Hepatocyte (in vitro differentiated cells): Measurements from ENCODE around the gene BST2. TPM values are rescaled to one million over a fixed set of nuclear protein-coding genes. Genes with fewer than 3 reads are reported as not detected.

Experiments
- DNase-seq: peaks from one replicate; pipeline ENCODE4 v3.0.0-alpha.2; 2016; ENCODE audit warnings: low spot score
- H2AFZ ChIP-seq: fragments of 200-600 bp; sonication (generic); 2 replicates; pipeline ENCODE4 v1.6.0; 2016; ENCODE audit warnings: antibody characterized with exemption, mild to moderate bottlenecking
- H3K27ac ChIP-seq: fragments of 200-600 bp; sonication (generic); 2 replicates; pipeline ENCODE4 v1.5.1; 2016; ENCODE audit warnings: mild to moderate bottlenecking
- H3K27me3 ChIP-seq: fragments of 200-600 bp; sonication (generic); 2 replicates; pipeline ENCODE4 v1.6.1; 2016
- H3K36me3 ChIP-seq: fragments of 200-600 bp; sonication (generic); replicated peaks from 2 replicates; pipeline ENCODE4 v1.5.1; 2016; ENCODE audit warnings: low read depth; ENCODE audit not compliant: insufficient read depth
- H3K4me1 ChIP-seq: fragments of 200-600 bp; sonication (generic); 2 replicates; pipeline ENCODE4 v1.5.1; 2016; ENCODE audit warnings: mild to moderate bottlenecking, moderate library complexity; ENCODE audit not compliant: insufficient read depth
- H3K4me2 ChIP-seq: fragments of 200-600 bp; sonication (generic); 2 replicates; pipeline ENCODE4 v1.6.0; 2016
- H3K4me3 ChIP-seq: fragments of 200-600 bp; sonication (generic); 2 replicates; pipeline ENCODE4 v1.5.1; 2016; ENCODE audit warnings: mild to moderate bottlenecking
- H3K79me2 ChIP-seq: fragments of 200-600 bp; sonication (generic); 2 replicates; pipeline ENCODE4 v1.6.0; 2017; ENCODE audit warnings: mild to moderate bottlenecking
- H3K9me2 ChIP-seq: fragments of 200-600 bp; sonication (generic); replicated peaks from 2 replicates; pipeline ENCODE4 v1.6.0; 2017; ENCODE audit warnings: mild to moderate bottlenecking; ENCODE audit not compliant: insufficient read depth
- H3K9me3 ChIP-seq: fragments of 200-600 bp; sonication (generic); 2 replicates; pipeline ENCODE4 v1.5.1; 2016; ENCODE audit warnings: low read depth, mild to moderate bottlenecking
- H4K20me1 ChIP-seq: fragments of 200-600 bp; sonication (generic); 2 replicates; pipeline ENCODE4 v1.6.0; 2016; ENCODE audit warnings: mild to moderate bottlenecking; ENCODE audit not compliant: insufficient read depth, poor library complexity, severe bottlenecking
- EZH2 ChIP-seq: fragments of 200-600 bp; sonication (generic); IDR thresholded peaks from 2 replicates; pipeline ENCODE4 v1.6.1; 2016; ENCODE audit warnings: antibody characterized with exemption, mild to moderate bottlenecking, borderline replicate concordance
- EZH2phosphoT487 ChIP-seq: fragments of 200-600 bp; sonication (generic); IDR thresholded peaks from one replicate; pipeline ENCODE4 v1.6.1; 2018; ENCODE audit warnings: antibody characterized with exemption, mild to moderate bottlenecking, low read depth, moderate library complexity; ENCODE audit not compliant: unreplicated experiment, severe bottlenecking
- WGBS: methylation state at CpG from one replicate; pipeline ENCODE4 v1.1.6; 2016; ENCODE audit warnings: low lambda C conversion rate; ENCODE audit errors: missing lambda C conversion rate; 5-methylcytosine and 5-hydroxymethylcytosine counted together
- polyA plus RNA-seq: library from polyadenylated mRNA; unstranded; fragments of >200 nt; fragmentation: Nextera tagmentation; extraction: Ambion mirVana; gene quantifications from 2 replicates; pipeline ENCODE4 v1.2.1, GENCODE V29; 2016
- total RNA-seq: library from RNA; depleted of rRNA; stranded (reverse); fragments of >200 nt; gene quantifications from 2 replicates; pipeline ENCODE4 v1.2.3, GENCODE V29; 2014
- TF ChIP-seq, protein P1 (sequence below): fragments of 200-600 bp; sonication (generic); IDR thresholded peaks from 2 replicates; pipeline ENCODE4 v1.5.1; 2016; ENCODE audit warnings: antibody characterized with exemption, mild to moderate bottlenecking; ENCODE audit not compliant: poor library complexity

BST2 gene
- total and polyA plus RNA-seq, 2 experiments from 2014 or later, result 43.2 to 129 TPM

DNA sequence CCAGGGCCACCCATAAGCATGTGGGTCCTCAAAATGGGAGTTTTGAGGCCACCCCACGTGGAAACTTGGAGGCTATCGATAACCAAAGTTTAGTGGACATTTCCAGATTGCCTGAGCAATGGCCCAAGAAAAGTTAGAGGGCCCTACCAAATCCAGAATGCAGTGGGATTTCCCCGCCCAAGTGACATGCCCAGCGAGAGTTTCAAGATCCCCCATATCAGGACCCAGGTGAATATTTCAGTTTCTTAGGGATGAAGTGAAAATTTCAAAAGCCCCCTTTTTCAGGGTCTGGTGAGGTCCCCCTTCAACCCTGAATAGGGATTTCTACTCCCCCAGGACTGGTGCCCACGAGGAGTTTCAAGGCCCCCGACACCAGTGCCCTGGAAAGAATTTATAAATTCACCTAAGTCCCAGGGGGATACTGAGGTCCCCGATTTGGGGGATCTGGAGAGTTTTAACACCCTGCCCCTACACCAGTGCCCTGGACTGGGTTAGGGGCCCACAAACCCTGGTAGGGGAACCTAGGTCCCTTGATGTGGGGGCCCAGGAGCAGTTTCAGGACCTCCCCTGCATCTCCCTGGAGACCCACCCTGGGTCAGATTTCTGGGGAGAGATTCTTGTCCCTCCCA is 695 bp downstream of the BST2 start:
- H3K9me3 ChIP-seq, result no peaks in the 10 kb centered on the region
- H3K4me3 ChIP-seq, result no peak overlapping the region
- no peaks in the 10 kb centered on the region for H4K20me1 ChIP-seq
- peak overlapping the region; percentile 63 for H3K4me2 ChIP-seq
- H3K79me2 ChIP-seq, result no peaks in the 10 kb centered on the region
- H3K9me2 ChIP-seq, result no peaks in the 10 kb centered on the region
- no peak overlapping the region for H3K27ac ChIP-seq
- 92% methylated on average over 7 of the region's 7 CpGs for WGBS
- no peak overlapping the region for H2AFZ ChIP-seq
- no peaks in the 10 kb centered on the region for H3K36me3 ChIP-seq
- DNase-seq, result no peak
- H3K27me3 ChIP-seq, result no peaks in the 10 kb centered on the region
- TF ChIP-seq EZH2phosphoT487 (no peak), EZH2 (no peak)
- TF ChIP-seq, protein P1, sequence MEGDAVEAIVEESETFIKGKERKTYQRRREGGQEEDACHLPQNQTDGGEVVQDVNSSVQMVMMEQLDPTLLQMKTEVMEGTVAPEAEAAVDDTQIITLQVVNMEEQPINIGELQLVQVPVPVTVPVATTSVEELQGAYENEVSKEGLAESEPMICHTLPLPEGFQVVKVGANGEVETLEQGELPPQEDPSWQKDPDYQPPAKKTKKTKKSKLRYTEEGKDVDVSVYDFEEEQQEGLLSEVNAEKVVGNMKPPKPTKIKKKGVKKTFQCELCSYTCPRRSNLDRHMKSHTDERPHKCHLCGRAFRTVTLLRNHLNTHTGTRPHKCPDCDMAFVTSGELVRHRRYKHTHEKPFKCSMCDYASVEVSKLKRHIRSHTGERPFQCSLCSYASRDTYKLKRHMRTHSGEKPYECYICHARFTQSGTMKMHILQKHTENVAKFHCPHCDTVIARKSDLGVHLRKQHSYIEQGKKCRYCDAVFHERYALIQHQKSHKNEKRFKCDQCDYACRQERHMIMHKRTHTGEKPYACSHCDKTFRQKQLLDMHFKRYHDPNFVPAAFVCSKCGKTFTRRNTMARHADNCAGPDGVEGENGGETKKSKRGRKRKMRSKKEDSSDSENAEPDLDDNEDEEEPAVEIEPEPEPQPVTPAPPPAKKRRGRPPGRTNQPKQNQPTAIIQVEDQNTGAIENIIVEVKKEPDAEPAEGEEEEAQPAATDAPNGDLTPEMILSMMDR, result no peak
- no peaks in the 10 kb centered on the region for H3K4me1 ChIP-seq

DNA sequence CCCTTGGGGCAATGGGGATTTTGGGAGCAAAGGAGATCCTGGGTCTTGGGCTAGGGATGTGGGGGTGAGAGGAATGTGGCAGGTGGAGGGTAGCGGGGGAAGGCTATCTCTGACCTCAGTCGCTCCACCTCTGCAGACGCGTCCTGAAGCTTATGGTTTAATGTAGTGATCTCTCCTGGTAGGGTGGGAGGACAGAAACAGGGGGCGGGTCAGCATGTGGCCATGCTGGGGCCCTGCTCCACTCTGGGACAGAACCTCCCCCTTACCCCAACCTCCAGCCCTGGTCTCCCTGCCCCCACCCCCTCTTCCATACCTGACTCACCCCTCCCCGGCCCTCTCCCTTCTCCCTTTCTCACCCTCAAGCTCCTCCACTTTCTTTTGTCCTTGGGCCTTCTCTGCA is 1.4 kb downstream of the BST2 start:
- H3K9me3 ChIP-seq, result no peaks in the 10 kb centered on the region
- no peaks in the 10 kb centered on the region for H4K20me1 ChIP-seq
- peak overlapping the region; percentile 63 for H3K4me2 ChIP-seq
- DNase-seq, result no peak
- no peaks in the 10 kb centered on the region for H3K79me2 ChIP-seq
- no peak overlapping the region for H3K27ac ChIP-seq
- no peaks in the 10 kb centered on the region for H3K4me1 ChIP-seq
- H3K36me3 ChIP-seq, result no peaks in the 10 kb centered on the region
- H2AFZ ChIP-seq, result no peak overlapping the region
- no peak overlapping the region for H3K4me3 ChIP-seq
- TF ChIP-seq, protein P1, result no peak
- TF ChIP-seq EZH2phosphoT487, result no peak
- TF ChIP-seq EZH2, result no peak
- 83% methylated on average over 3 of the region's 6 CpGs for WGBS
- H3K27me3 ChIP-seq, result no peaks in the 10 kb centered on the region
- H3K9me2 ChIP-seq, result no peaks in the 10 kb centered on the region

DNA sequence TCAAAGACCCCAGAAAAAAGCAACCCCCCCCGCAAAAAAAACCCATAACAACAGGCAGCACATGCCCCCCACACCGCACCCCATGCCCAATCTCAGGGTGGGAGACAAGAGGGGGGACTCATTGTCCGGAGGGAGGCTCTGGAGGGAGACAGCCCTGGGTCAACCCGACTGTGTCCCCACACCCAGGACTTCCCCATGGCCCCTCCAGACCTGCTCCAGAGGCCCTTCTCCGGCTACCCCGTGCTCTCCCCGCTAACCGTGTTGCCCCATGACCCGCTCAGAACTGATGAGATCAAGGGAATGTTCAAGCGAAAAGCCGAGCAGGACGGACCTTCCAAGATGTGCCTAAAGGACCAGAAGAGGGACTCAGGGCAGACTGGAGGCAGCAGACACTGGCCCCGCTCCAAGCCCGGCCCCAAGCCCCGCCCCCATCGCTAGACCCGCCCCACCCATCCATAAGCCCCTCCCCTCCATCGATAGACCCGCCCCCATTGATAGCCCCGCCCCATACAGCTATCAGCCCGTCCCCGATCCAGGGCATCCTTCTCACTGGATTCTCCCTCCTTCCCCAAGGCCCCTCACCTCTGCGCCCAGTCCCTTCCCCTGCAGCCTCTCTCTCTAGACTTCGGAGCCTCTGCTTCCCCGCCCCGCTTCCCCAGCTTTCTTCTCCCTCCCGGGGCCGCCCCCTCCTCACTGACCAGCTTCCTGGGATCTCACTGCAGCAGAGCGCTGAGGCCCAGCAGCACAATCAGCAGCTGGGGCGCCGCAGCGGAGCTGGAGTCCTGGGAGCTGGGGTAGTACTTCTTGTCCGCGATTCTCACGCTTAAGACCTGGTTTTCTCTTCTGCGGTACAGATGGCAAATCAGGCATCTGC is 2.2 kb downstream of the BST2 start:
- H3K36me3 ChIP-seq, result no peaks in the 10 kb centered on the region
- H3K79me2 ChIP-seq, result no peaks in the 10 kb centered on the region
- peak; percentile 54 for DNase-seq
- H3K27me3 ChIP-seq, result no peaks in the 10 kb centered on the region
- H3K9me3 ChIP-seq, result no peaks in the 10 kb centered on the region
- no peak overlapping the region for H3K27ac ChIP-seq
- 63% methylated on average over 19 of the region's 36 CpGs for WGBS
- H3K4me1 ChIP-seq, result no peaks in the 10 kb centered on the region
- no peaks in the 10 kb centered on the region for H3K9me2 ChIP-seq
- no peaks in the 10 kb centered on the region for H4K20me1 ChIP-seq
- TF ChIP-seq, protein P1, result no peak
- peak; percentile 7 for TF ChIP-seq EZH2
- TF ChIP-seq EZH2phosphoT487, result no peak
- H3K4me3 ChIP-seq, result no peak overlapping the region
- H3K4me2 ChIP-seq, result peak overlapping the region; percentile 63
- H2AFZ ChIP-seq, result no peak overlapping the region
